Cardiac fibroblast (primary cell): Measurements from ENCODE around the gene KIF1A.

Experiments used
- DNase-seq, 2 donors: peaks; one replicate each; pipeline versions ENCODE4 v3.0.0 to v3.0.0-alpha.2; 2010; ENCODE audit warnings: low read depth in 2 of 2
- H3K4me3 ChIP-seq, 2 donors: replicated peaks in 1 of 2; 1 replicate in 1 of 2; 2 replicates in 1 of 2; pipeline ENCODE4 v1.5.1; 2011; ENCODE audit warnings: low read depth in 2 of 2, low read length in 2 of 2, mild to moderate bottlenecking in 2 of 2, moderate library complexity in 1 of 2
- TF ChIP-seq, protein P1 (sequence below): IDR thresholded peaks from one replicate; pipeline ENCODE4 v1.5.1; 2011; ENCODE audit warnings: low read depth, mild to moderate bottlenecking, low read length, inconsistent platforms

KIF1A gene

DNA sequence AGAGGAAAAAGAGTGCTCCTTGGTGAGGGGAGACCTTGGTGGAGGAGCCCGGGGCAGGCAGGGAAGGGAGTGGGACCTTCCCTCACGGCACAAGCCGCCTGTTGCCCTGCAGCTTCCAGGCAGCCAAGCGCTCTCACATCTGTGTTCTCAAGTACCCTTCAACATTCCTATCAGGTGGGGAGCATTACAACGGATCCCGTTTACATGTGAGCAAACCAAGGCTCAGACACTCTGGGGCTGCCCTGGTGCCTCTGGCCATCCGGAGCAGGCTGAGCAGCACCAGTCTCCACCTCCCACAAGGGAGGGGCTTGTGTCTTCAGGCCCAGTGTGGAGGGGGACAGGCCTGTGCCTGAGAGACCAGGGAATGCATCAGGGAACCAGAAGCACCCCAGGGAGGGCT is 70.5 kb downstream of the KIF1A start:
- TF ChIP-seq, protein P1, sequence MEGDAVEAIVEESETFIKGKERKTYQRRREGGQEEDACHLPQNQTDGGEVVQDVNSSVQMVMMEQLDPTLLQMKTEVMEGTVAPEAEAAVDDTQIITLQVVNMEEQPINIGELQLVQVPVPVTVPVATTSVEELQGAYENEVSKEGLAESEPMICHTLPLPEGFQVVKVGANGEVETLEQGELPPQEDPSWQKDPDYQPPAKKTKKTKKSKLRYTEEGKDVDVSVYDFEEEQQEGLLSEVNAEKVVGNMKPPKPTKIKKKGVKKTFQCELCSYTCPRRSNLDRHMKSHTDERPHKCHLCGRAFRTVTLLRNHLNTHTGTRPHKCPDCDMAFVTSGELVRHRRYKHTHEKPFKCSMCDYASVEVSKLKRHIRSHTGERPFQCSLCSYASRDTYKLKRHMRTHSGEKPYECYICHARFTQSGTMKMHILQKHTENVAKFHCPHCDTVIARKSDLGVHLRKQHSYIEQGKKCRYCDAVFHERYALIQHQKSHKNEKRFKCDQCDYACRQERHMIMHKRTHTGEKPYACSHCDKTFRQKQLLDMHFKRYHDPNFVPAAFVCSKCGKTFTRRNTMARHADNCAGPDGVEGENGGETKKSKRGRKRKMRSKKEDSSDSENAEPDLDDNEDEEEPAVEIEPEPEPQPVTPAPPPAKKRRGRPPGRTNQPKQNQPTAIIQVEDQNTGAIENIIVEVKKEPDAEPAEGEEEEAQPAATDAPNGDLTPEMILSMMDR: no peak
- DNase-seq: no peak

DNA sequence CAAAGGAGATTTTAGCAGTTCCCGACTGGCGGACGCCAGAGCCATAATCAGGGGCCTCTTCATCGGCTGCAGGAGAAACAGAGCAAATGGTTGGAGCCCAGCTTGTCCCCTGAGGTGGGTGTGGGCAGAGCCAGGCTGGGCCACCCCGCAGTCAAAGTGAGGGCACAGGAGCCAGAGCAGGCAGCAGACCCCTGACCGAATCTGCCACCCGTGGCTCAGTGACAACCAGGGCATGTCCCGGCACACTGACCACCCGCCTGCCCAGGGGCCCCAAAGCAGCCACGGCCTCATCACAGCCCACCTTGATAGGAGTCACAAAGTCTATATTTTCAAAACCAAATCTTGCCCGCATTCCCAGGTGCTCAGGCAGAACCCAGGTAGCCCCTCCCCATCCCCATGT is 72.8 kb downstream of the KIF1A start:
- no peak for DNase-seq
- no peak overlapping the region for H3K4me3 ChIP-seq
- TF ChIP-seq, protein P1: no peak

More for the DNA sequence above, 70.5 kb downstream of the KIF1A start:
- H3K4me3 ChIP-seq: no peak overlapping the region

DNA sequence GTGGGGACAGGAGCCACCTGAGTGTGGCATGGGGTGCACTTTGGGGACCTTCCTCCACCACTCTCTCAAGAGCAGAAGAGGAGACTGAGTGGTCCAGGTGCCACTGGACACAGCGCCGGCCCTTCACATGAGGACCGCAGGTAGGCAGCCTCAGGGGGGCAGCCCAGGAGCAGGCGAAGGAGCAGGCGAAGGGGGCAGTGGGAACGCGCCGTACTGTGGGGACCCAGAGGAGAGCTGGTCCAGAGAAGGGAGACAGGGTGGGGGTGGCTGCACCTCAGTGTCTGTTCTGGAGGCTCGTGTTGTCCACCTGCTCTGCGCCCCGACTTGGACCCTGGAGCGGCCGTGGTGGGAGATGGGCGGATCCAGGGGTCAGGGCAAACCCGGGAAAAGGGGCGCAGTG is 73.3 kb downstream of the KIF1A start:
- TF ChIP-seq, protein P1: no peak
- no peak for DNase-seq
- H3K4me3 ChIP-seq: no peak overlapping the region

DNA sequence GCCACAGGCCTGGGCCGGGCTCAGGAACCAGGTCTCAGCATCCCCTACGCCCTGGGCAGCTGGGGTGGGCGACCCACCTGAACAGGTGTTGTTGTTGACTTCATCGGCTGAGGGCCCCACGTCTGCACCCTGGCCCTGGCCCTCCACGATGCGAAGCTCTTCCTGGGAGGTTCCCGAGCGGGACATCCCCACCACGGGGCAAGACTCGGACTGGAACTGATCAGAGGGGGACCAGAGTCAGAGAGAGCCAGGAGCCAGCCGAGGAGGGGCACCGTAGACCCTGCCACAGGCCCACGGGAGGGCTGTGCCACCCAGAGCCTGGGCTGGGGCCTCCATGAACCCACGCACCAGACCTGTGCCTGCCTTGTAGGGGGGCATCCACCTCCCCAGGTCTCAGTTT is 74.1 kb downstream of the KIF1A start:
- no peak overlapping the region for H3K4me3 ChIP-seq
- no peak for DNase-seq
- TF ChIP-seq, protein P1: no peak

DNA sequence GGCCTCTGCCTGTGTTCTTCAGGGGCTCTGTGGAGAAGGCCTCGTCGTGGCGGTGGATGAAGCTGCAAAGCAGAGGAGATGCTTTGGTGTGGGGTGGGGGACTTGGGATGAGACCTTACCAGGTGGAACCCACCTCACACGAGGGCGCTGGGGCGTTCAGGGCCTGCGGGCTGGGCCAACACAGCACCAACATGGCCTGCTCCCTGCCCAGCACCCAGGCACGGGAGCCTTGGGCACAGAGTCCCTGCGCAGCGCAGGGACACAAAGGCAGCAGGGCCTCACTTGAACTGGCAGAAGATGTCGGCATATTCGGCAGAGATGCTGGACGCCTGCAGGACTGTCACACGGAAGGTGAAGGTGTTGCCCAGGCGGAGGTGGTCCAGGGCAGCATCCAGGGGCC is 74.6 kb downstream of the KIF1A start:
- TF ChIP-seq, protein P1: no peak

DNA sequence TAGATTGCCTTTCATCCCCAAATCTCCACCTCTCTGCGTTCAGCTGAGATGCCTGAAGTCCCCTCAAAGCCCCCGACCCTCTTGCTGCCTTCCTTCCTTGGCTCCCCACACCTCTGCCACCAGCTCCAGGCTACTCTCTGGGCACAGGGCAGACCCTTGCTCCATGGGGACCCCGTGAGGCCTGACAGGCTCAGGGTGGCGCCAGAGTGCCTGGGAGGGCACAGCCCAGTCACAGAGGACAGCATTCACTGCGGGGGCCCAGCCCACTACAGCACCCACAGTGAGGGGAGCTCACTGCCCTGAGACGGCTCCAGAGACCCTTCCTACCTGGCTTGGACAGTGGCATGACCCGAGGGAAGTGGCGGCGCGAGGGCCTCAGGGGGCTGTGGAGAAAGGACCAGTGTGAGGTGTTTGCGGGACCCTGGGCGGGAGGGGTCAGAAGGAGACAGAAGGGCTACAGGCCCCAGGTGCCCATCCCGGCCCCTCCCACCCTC is 77.4 kb downstream of the KIF1A start:
- TF ChIP-seq, protein P1: no peak
- no peak for DNase-seq
- H3K4me3 ChIP-seq: no peak overlapping the region

More for the DNA sequence above, 74.6 kb downstream of the KIF1A start:
- no peak for DNase-seq
- H3K4me3 ChIP-seq: no peak overlapping the region

DNA sequence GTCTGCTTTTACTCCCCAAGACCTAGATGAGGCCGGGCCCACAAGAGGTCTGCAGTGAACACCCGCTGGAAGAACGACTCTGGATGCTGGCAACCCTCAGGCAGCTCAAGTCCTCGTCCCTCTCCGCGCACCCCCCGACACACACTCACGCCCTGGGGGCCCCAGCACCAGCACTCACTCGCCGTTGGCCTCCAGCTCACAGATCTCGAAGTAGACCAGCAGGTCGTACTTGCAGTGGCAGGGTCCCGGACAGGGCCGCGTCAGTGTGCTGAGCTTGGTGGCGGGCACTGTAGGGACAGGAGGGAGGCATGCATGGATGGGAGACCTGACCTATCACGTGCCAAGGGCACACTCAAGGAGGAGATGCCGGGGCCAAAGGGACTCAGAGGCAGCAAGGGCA is 78.9 kb downstream of the KIF1A start:
- no peak for DNase-seq
- no peak overlapping the region for H3K4me3 ChIP-seq
- TF ChIP-seq, protein P1: no peak
